ENCODE data around the gene MRPL18. TPM values are rescaled to one million over a fixed set of nuclear protein-coding genes. Genes with fewer than 3 reads are reported as not detected.
"Not testable (repeated sequence)": the region's sequence is repeated elsewhere in the genome, so short reads cannot be mapped to it uniquely, and the experiment has no call there.

MRPL18 gene
- total RNA-seq, 1 donor from 2014 or later, result 47.8 TPM

DNA sequence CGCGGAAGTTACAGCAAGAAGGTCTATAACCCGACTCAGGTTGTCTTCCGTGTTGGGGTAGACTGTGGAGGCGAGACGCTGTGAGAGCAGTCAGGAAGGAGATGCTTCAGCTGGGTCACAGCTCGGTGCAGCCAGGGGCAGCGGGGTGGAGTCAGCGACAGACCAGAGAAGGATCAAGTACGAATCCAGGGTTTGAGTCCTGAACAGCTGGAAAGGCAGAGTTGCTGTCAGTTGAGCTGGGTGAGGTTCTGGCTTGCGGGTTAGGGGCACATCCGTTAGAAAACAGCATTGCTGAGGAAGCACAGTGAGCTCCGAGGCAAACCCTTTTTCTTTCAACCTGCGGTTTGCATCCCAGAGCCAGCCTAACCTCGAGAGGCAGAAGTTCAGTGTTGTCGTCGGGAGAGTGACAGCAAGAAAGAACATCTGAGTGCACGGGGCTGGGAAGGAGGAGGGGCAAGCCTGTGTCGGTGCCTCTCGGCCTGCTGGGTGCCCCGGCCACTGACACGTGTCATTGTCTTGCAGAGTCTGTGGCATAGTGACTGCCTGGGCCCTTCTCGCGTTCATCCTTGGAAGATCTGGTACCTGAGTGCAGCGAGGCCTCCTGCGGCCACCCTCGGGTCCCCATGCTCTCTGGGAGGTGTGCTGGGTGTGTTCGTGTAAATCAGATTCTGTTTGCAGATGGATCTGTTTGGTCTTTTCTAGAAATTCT, 29.8 kb downstream of the MRPL18 start:
- intact Hi-C loops (cut with DNase I), result no loop called here
- TF ChIP-seq, protein P1, sequence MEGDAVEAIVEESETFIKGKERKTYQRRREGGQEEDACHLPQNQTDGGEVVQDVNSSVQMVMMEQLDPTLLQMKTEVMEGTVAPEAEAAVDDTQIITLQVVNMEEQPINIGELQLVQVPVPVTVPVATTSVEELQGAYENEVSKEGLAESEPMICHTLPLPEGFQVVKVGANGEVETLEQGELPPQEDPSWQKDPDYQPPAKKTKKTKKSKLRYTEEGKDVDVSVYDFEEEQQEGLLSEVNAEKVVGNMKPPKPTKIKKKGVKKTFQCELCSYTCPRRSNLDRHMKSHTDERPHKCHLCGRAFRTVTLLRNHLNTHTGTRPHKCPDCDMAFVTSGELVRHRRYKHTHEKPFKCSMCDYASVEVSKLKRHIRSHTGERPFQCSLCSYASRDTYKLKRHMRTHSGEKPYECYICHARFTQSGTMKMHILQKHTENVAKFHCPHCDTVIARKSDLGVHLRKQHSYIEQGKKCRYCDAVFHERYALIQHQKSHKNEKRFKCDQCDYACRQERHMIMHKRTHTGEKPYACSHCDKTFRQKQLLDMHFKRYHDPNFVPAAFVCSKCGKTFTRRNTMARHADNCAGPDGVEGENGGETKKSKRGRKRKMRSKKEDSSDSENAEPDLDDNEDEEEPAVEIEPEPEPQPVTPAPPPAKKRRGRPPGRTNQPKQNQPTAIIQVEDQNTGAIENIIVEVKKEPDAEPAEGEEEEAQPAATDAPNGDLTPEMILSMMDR (IDR thresholded peaks at IDR 0.05), result no peak
- no peaks in the 10 kb centered on the region for H3K4me1 ChIP-seq
- no peaks in the 10 kb centered on the region for H3K9me3 ChIP-seq
- peak; percentile 45 for DNase-seq
- no peaks in the 10 kb centered on the region for H3K36me3 ChIP-seq
- H3K4me3 ChIP-seq, result no peak overlapping the region
- H3K27me3 ChIP-seq (ENCODE audit: low read depth), result peaks cover 6% of the 10 kb centered on the region
- peak; percentile 35 to 40 for ATAC-seq
- H3K27ac ChIP-seq, result no peak overlapping the region

DNA sequence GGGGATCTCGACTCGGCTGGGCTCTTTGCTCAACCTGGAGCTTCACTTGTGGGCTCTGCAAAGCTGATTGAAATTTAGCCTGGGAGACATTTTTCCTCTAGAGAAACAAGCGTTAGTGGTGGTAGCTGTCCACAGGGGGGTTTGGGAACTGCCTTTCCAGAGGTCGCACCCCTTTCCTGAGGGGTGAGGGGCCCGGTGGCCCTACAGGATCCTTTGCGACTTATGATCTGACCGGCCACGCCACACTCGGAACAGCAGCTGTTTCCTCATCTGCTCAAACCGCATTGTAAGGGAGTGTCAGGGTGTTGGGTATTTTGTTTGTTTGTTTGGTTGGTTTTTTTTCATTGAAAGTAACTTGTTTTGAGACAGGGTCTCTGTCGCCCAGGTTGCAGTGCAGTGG, 30.9 kb downstream of the MRPL18 start:
- H3K36me3 ChIP-seq, result no peaks in the 10 kb centered on the region
- H3K4me3 ChIP-seq, result no peak overlapping the region
- no peak overlapping the region for H3K27ac ChIP-seq
- TF ChIP-seq, protein P1 (IDR thresholded peaks at IDR 0.05), result no peak
- H3K4me1 ChIP-seq, result no peaks in the 10 kb centered on the region
- peak; percentile 10 for DNase-seq
- H3K27me3 ChIP-seq (ENCODE audit: low read depth), result peaks cover 6% of the 10 kb centered on the region
- intact Hi-C loops (cut with DNase I), result no loop called here
- no peak for ATAC-seq
- no peaks in the 10 kb centered on the region for H3K9me3 ChIP-seq

DNA sequence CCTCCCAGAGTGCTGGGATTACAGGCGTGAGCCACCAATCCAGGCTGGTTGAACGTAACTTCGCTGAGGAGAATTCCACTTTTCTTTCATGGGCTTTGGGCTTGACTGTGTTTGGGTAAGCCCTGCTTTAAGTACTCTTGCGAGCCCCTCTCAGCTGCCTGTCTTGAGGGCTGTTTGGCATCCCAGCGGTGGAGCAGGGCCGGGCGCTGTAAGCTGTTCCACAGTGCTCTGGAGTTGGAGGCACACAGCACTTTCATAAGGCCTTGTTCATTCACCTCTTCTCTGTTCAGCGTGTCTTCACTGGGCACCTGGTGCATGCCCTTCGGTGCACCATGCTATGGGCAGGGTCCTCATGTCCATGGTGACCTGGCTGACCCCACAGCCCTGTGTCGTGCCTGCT, 31.5 kb downstream of the MRPL18 start:
- H3K36me3 ChIP-seq, result no peaks in the 10 kb centered on the region
- ATAC-seq, result peak; percentile 11 to 15
- no peak overlapping the region for H3K4me3 ChIP-seq
- TF ChIP-seq, protein P1 (IDR thresholded peaks at IDR 0.05), result no peak
- peaks cover 6% of the 10 kb centered on the region for H3K27me3 ChIP-seq (ENCODE audit: low read depth)
- intact Hi-C loops (cut with DNase I), result no loop called here
- no peaks in the 10 kb centered on the region for H3K9me3 ChIP-seq
- no peak for DNase-seq
- no peaks in the 10 kb centered on the region for H3K4me1 ChIP-seq
- H3K27ac ChIP-seq, result no peak overlapping the region

DNA sequence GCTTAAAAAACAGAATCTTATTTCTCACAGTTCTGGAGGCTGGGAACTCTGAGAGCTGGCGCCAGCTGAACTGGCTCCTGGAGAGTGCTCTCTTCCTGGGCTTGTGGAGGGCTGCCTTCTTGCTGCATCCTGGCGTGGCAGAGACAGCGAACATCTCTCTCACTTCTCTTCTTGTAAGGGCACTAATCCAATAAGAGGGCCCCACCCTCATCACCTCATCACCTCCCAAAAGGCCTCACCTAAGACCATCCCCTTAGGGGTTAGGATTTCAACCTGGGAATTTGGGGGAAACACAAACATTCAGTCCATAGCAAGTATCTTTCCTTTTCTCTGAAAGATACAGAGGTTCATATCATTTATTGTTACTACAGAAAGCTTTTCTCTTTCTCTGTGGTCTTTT, 33.7 kb downstream of the MRPL18 start:
- no peak for ATAC-seq
- Histone ChIP-seq H3K27ac (no peak overlapping the region), H3K36me3 (no peaks in the 10 kb centered on the region), H3K27me3 (ENCODE audit: low read depth) (peaks cover 6% of the 10 kb centered on the region), H3K9me3 (no peaks in the 10 kb centered on the region), H3K4me3 (no peak overlapping the region), H3K4me1 (no peaks in the 10 kb centered on the region)
- intact Hi-C loops (cut with DNase I), result no loop called here
- DNase-seq, result peak; percentile 6
- TF ChIP-seq, protein P1 (IDR thresholded peaks at IDR 0.05), result no peak

DNA sequence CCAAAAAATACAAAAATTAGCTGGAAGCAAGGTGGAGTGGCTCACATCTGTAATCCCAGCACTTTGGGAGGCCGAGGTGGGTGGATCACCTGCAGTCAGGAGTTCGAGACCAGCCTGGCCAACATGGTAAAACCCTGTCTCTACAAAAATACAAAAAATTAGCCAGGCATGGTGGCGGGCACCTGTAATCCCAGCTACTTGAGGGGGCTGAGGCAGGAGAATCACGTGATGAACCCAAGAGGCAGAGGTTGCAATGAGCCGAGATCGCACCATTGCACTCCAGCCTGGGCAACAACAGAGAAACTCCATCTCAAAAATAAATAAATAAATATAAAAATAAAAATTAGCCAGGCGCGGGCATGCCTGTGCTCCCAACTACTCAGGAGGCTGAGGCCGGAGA, 34.4 kb downstream of the MRPL18 start:
- intact Hi-C loops (cut with DNase I); H3K4me1 ChIP-seq; ATAC-seq; H3K27ac ChIP-seq; H3K4me3 ChIP-seq; H3K36me3 ChIP-seq; H3K9me3 ChIP-seq; H3K27me3 ChIP-seq (ENCODE audit: low read depth): not testable (repeated sequence)
- DNase-seq, result peak; percentile 4

DNA sequence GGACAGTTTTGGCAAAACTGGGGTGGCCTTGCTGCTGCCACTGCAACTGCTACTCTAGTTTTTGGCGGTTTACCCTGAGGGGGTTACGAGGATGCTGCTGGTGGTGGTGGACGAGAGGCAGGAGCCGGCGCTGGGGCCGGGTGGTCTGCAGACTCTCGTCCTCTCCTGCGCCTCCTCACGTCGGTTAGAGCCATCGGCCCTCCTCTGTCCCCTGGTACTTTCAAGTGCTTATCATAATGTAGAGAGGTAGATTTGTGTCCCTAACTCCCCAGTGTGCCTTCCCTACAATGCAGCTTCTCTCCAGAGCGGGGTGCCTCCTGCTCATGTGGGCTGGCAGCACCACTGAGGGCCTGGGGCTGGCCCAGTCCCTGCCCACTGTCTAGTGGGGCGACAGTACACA, 35.7 kb downstream of the MRPL18 start:
- DNase-seq, result peak; percentile 33
- H3K4me3 ChIP-seq, result no peak overlapping the region
- H3K4me1 ChIP-seq, result no peaks in the 10 kb centered on the region
- H3K27ac ChIP-seq, result no peak overlapping the region
- no peaks in the 10 kb centered on the region for H3K36me3 ChIP-seq
- intact Hi-C loops (cut with DNase I), result no loop called here
- ATAC-seq, result no peak
- H3K9me3 ChIP-seq, result no peaks in the 10 kb centered on the region
- TF ChIP-seq, protein P1 (IDR thresholded peaks at IDR 0.05), result no peak
- no peaks in the 10 kb centered on the region for H3K27me3 ChIP-seq (ENCODE audit: low read depth)
